ENCODE measurements around the gene OTOF. TPM values are rescaled to one million over a fixed set of nuclear protein-coding genes. Genes with fewer than 3 reads are reported as not detected.
A peak's percentile ranks its signal among the peaks of the same experiment; 100 is the strongest.

Gene OTOF
- total and polyA plus RNA-seq, 2 experiments from 2014 or later, result 0.21 to 0.23 TPM

- H3K9me2 ChIP-seq (ENCODE audit: insufficient read depth), result 0 out of 2 replicates have a peak, but pooled peaks cover 5% of the 10 kb centered on the region
- H2AFZ ChIP-seq, result no peak overlapping the region
- Mint-ChIP-seq H3K4me3 (no peak overlapping the region), H3K36me3 (ENCODE audit: low read depth) (no peaks in the 10 kb centered on the region), H3K27ac (no peak overlapping the region), H3K4me1 (no peaks in the 10 kb centered on the region), H3K27me3 (ENCODE audit: insufficient read depth, low read depth, poor library complexity) (peaks cover 4% of the 10 kb centered on the region), H3K9me3 (no peaks in the 10 kb centered on the region)
- no peak overlapping the region for H3K4me3 ChIP-seq
- DNase-seq (ENCODE audit: low spot score) (peak; percentile 83), ATAC-seq (peak; percentile 95)
- TF ChIP-seq CREB1 (CRISPR knock-in tag; IDR thresholded peaks at IDR 0.05; ENCODE audit: low read depth), result no peak
- peak; percentile 59 to 77 for TF ChIP-seq CTCF (conservative IDR thresholded peaks at IDR 0.05; ENCODE audit: low read depth in 2 of 2)
- H3K4me2 ChIP-seq, result no peak overlapping the region
- no peaks in the 10 kb centered on the region for H3K27me3 ChIP-seq (ENCODE audit: insufficient read depth)
- no peaks in the 10 kb centered on the region for H3K4me1 ChIP-seq (ENCODE audit: insufficient read depth)
- H3K36me3 ChIP-seq (ENCODE audit: insufficient read depth), result no peaks in the 10 kb centered on the region
- no peaks in the 10 kb centered on the region for H3F3A ChIP-seq (replicated peaks; ENCODE audit: low read depth)
- no peak overlapping the region for H3K27ac ChIP-seq (ENCODE audit: low read depth)
- H4K20me1 ChIP-seq (replicated peaks; ENCODE audit: insufficient read depth), result no peaks in the 10 kb centered on the region
- H3K79me2 ChIP-seq (replicated peaks; ENCODE audit: insufficient read depth), result no peaks in the 10 kb centered on the region
These were observed 43.4 kb upstream of the OTOF start for GRCh38 chr2:26521054-26521912.

GRCh38 chr2:26520148-26520449 lies 42.2 kb upstream of the OTOF start:
- Histone ChIP-seq H3K36me3 (ENCODE audit: insufficient read depth) (no peaks in the 10 kb centered on the region), H3K4me2 (no peak overlapping the region), H3F3A (replicated peaks; ENCODE audit: low read depth) (no peaks in the 10 kb centered on the region), H3K27ac (ENCODE audit: low read depth) (no peak overlapping the region), H3K4me1 (ENCODE audit: insufficient read depth) (no peaks in the 10 kb centered on the region), H2AFZ (no peak overlapping the region), H4K20me1 (replicated peaks; ENCODE audit: insufficient read depth) (no peaks in the 10 kb centered on the region), H3K9me2 (ENCODE audit: insufficient read depth) (0 out of 2 replicates have a peak, but pooled peaks cover 5% of the 10 kb centered on the region), H3K4me3 (no peak overlapping the region), H3K79me2 (replicated peaks; ENCODE audit: insufficient read depth) (no peaks in the 10 kb centered on the region), H3K27me3 (ENCODE audit: insufficient read depth) (no peaks in the 10 kb centered on the region)
- H3K27ac Mint-ChIP-seq, result no peak overlapping the region
- no peak for ATAC-seq
- H3K27me3 Mint-ChIP-seq (ENCODE audit: insufficient read depth, low read depth, poor library complexity), result peaks cover 6% of the 10 kb centered on the region
- no peaks in the 10 kb centered on the region for H3K9me3 Mint-ChIP-seq
- no peak for DNase-seq (ENCODE audit: low spot score)
- H3K4me3 Mint-ChIP-seq, result no peak overlapping the region
- H3K36me3 Mint-ChIP-seq (ENCODE audit: low read depth), result no peaks in the 10 kb centered on the region
- no peaks in the 10 kb centered on the region for H3K4me1 Mint-ChIP-seq
- TF ChIP-seq CREB1 (CRISPR knock-in tag; IDR thresholded peaks at IDR 0.05; ENCODE audit: low read depth) (no peak), POLR2AphosphoS5 (IDR thresholded peaks at IDR 0.05; ENCODE audit: low read depth) (no peak), REST (IDR thresholded peaks at IDR 0.05; ENCODE audit: unreplicated experiment) (no peak), CTCF (conservative IDR thresholded peaks at IDR 0.05; ENCODE audit: low read depth in 2 of 2) (no peak), ZNF114 (CRISPR knock-in tag; IDR thresholded peaks at IDR 0.05) (no peak), STAT1 (IDR thresholded peaks at IDR 0.05; ENCODE audit: unreplicated experiment) (no peak)

Data from GM23338 (cell line).